DND-41 (cell line): ENCODE measurements around the gene MRM2.

ENCODE experiments used
- CTCF ChIP-seq: IDR thresholded peaks from 2 replicates; pipeline ENCODE4 v1.5.1; 2012; ENCODE audit warnings: borderline replicate concordance, low read length, moderate library complexity, mild to moderate bottlenecking; ENCODE audit not compliant: poor library complexity, severe bottlenecking; ENCODE audit errors: extremely low read depth
- EZH2 ChIP-seq: IDR thresholded peaks from 3 replicates; pipeline ENCODE4 v1.6.1; 2012; ENCODE audit warnings: borderline replicate concordance, low read depth, mild to moderate bottlenecking, moderate library complexity, low read length, inconsistent platforms; ENCODE audit not compliant: severe bottlenecking

GRCh38 chr7:2205036-2205780 lies 36.8 kb downstream of the MRM2 start:
- TF ChIP-seq CTCF (no peak), EZH2 (no peak)
